NOMO-1 treated with dmso at 0.1 percent for 144 hours (cell line): ENCODE data around the gene IFNA1.
"Not testable (repeated sequence)": the region's sequence is repeated elsewhere in the genome, so short reads cannot be mapped to it uniquely, and the experiment has no call there.

Source experiments
- DNase-seq: peaks from one replicate; lab custom pipeline; 2025; ENCODE audit not compliant: unreplicated experiment; lab: John Stamatoyannopoulos, UW

The IFNA1 gene

GRCh38 chr9:21440139-21440538 lies at the start of gene IFNA1:
IFNA1 (plus strand) TSS chr9:21440439; CDS start chr9:21440508, 69 bp downstream.
- DNase-seq, result no peak

DNA sequence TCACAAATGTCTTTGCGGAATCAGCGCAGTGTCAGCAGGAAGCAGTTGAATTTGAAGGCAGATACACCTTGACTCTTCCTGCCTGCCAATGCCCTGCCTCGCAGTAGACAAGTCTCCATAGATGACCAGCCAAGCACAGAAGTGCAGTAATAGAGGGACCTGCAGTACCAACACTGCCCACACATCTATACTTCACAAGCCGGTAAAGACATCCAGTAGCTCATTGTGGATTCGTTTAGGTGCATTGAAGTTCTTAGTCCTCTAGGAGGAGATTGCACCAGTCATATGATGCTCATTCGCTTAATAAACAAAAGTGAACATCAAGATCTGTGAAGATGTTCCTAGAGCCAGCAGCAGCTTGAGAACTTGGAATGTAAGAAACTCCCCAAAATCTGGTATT lies 48.0 kb upstream of the IFNA1 start:
- DNase-seq, result no peak

- DNase-seq, result no peak
Measured at GRCh38 chr9:21395778-21396717, 44.2 kb upstream of the IFNA1 start.

DNA sequence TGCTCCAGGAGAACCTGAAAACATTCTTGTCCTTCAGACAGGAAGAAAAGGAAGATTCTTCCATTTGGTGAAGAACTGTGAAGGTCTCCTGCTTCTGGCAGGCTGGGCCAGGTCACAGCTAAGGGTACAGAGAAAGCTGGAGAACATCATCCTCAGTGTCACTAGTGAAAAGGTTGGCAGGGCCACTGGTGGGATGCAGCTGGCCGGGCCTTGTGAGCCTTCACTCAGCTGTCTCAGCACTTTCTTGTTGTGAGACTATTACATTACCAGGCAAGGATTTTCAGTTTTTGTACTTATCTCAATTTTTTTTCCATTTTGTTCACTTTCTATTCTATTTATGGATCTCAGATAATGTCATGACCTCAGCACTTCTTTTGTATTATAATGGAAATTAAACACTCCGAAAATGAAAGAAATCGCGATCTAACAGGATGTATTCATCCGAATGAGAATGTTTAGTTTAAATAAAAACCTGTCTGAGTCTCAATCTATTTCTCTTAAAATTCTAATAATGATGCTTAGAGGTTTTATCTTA lies 41.2 kb upstream of the IFNA1 start:
- DNase-seq, result no peak

- DNase-seq, result no peak
Measured at GRCh38 chr9:21399956-21400355, 40.3 kb upstream of the IFNA1 start.

GRCh38 chr9:21402386-21403251 lies 37.6 kb upstream of the IFNA1 start:
- DNase-seq, result no peak

GRCh38 chr9:21404146-21404545 lies 36.1 kb upstream of the IFNA1 start:
- no peak for DNase-seq

- DNase-seq, result no peak
Measured at GRCh38 chr9:21408817-21409216, 31.4 kb upstream of the IFNA1 start, which contains the start of gene IFNA8. IFNA8 (plus strand) TSS chr9:21409117; CDS start chr9:21409177, 60 bp downstream.

- DNase-seq, result no peak
Measured at GRCh38 chr9:21412107-21412506, 28.1 kb upstream of the IFNA1 start.

- no peak for DNase-seq
Measured at GRCh38 chr9:21413151-21413550, 27.1 kb upstream of the IFNA1 start.

- no peak for DNase-seq
Measured at GRCh38 chr9:21413624-21414023, 26.6 kb upstream of the IFNA1 start.

- DNase-seq, result no peak
Measured at GRCh38 chr9:21414220-21414940, 25.9 kb upstream of the IFNA1 start.

GRCh38 chr9:21415493-21416267 lies 24.6 kb upstream of the IFNA1 start:
- DNase-seq, result no peak

GRCh38 chr9:21428235-21428634 lies 12.0 kb upstream of the IFNA1 start:
- no peak for DNase-seq

DNA sequence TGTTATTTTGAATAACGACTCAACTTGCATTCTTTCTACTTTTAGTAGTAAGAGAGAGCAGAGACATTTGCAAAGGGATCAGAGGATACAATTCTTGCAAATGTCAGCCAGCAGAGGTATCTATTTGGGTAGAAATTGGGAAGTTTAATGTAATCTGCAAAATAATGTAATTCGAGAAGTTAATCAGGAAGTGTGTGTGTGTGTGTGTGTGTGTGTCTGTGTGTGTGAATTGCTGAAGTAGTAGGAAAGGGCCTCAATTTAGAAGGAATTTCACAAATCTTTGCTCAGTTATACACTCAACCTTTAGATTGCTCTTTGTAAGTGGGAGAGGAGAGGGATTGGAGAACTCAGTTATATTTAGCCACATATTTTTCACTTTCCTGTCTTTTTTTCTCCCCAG lies 11.0 kb upstream of the IFNA1 start:
- no peak for DNase-seq

- DNase-seq, result no peak
Measured at GRCh38 chr9:21432672-21433425, 7.4 kb upstream of the IFNA1 start.

GRCh38 chr9:21434202-21435014 lies 5.8 kb upstream of the IFNA1 start:
- no peak for DNase-seq

DNA sequence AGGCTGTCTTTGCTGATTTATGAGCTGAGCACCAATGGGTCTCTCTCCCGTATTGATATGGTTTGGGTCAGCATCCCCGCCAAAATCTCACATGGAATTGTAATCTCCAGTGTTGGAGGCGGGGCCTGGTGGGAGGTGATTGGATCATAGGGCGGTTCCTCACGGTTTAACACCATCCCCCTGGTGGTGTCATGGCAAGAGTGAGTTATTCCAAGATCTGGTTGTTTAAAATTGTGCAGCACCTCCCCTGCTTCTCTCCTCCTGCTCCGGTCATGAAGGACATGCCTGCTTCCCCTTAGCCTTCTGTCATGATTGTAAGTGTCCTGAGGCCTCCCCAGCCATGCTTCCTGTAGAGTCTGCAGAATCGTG lies 5.2 kb upstream of the IFNA1 start:
- DNase-seq, result not testable (repeated sequence)
